Measurements from ENCODE around the gene ZNF579.

ZNF579 gene

DNA sequence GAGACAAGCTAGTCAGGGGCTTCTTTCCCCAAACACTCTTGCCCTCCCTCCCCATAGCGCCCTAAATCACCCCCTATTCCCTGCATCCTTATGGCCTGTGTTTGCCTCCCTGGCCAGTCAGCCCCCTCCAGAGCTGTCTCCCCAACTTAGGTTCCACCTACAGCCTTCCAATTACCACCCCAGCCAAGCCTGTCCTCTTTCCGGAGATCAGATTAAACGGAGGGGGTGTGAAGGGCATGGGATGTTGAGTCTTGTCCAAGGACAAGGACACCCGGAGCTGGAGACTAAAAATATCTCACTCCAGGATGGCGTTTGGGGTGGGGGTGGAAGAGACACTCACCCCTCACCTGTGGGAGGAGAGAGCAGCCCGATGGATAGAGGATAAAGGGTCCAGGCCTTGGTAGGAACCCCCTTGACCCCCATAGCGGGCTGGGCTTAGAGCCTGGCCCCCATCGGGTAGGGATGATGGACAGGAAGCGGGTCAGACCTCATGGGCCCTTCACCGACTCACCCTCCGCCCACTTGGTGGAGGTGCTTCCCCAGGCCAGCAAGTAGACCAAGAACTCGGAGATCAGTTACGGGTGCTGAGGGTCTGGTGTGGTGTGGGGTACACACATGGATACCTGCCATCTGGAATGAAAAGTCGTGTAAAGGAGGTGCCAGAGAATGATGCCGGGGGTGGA lies 30.8 kb upstream of the ZNF579 start:
- no peak for DNase-seq

DNA sequence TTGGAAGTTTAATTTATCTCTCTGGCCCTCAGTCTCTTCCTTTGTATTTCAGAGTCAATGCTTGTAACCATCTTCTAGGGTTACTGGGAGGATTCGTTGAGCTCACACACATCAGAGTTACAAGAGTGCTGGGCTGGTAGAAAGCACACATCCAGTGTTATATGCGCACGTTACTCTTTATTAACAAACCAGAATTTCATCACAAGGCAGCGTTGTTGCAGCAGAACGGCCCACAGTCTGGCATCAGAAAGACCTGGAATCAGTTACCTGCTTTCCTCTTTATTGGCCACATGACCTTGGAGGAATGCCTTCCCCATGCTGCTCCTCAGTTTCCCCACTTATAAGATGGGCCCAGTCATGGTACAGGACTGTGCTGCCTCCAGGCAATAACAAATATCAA lies 28.7 kb upstream of the ZNF579 start:
- DNase-seq, result no peak

- no peak for DNase-seq
Observed at GRCh38 chr19:55606817-55607216, 26.2 kb upstream of the ZNF579 start.

GRCh38 chr19:55606471-55606787 lies 25.8 kb upstream of the ZNF579 start:
- no peak for DNase-seq

- peak; percentile 63 for DNase-seq
Observed at GRCh38 chr19:55605637-55606470, 25.2 kb upstream of the ZNF579 start, which contains the start of gene ZNF865. ZNF865 (plus strand) TSS chr19:55605647; CDS start chr19:55613619, 7,972 bp downstream.

GRCh38 chr19:55605207-55605636 lies 24.6 kb upstream of the ZNF579 start:
- DNase-seq, result peak; percentile 89

GRCh38 chr19:55603581-55604292 lies 23.1 kb upstream of the ZNF579 start:
- no peak for DNase-seq

GRCh38 chr19:55603115-55603514 lies 22.5 kb upstream of the ZNF579 start:
- DNase-seq, result no peak

- DNase-seq, result no peak
Observed at GRCh38 chr19:55602104-55603001, 21.7 kb upstream of the ZNF579 start.

GRCh38 chr19:55601084-55601483 lies 20.4 kb upstream of the ZNF579 start:
- DNase-seq, result no peak

GRCh38 chr19:55600662-55601028 lies 20.0 kb upstream of the ZNF579 start:
- peak; percentile 47 for DNase-seq

- DNase-seq, result peak; percentile 98
Observed at GRCh38 chr19:55599842-55600661, 19.4 kb upstream of the ZNF579 start, which contains the start of gene ZNF524. ZNF524 (plus strand) TSS chr19:55600288; CDS start chr19:55602113, 1,825 bp downstream.

DNA sequence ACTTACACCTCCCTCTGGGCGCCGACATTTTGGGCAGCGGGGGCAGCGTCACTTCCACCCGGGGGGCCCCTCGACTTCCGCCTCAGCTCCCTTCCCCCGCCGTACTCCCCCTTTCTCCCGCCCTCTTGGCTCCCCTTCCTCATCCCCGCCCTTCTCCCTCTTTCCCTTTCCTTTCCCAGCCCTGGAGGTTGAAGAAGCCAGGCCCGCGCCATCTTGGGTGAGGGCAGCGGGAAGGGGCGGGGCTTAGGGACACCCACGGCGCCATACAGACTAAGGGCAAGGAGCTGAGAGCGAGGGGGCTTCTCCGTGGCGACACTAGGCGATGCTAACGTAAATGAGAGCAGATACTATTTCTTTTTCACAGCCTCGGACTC lies 18.8 kb upstream of the ZNF579 start, which contains the start of gene FIZ1:
Gene FIZ1, minus strand, starts transcription at position 50 of the 374 bp plus-strand sequence. CDS start 1,652 bp downstream, outside the sequence.
- peak; percentile 98 for DNase-seq

- peak; percentile 88 for DNase-seq
Observed at GRCh38 chr19:55598719-55599467, 18.2 kb upstream of the ZNF579 start.

GRCh38 chr19:55598034-55598433 lies 17.4 kb upstream of the ZNF579 start:
- no peak for DNase-seq

DNA sequence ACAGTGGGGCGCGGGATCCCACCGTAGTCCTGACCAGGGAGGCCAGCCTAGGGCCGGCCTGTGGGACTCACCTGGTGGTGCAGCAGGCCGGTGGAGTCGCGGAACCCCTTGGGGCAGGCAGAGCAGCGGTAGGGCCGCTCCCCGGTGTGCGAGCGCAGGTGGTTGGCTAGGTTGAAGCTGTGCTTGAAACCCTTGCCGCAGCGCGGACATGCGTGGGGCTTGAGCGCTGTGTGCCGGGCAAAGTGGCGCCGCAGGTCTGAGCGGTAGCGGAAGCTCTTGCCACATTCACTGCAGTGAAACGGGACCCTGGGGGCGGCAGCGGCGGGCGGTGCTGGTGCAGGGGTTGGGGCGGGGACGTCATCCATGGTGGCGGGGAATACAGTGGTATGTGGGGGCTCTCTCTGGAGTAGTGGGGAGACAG lies 16.9 kb upstream of the ZNF579 start:
- no peak for DNase-seq

DNA sequence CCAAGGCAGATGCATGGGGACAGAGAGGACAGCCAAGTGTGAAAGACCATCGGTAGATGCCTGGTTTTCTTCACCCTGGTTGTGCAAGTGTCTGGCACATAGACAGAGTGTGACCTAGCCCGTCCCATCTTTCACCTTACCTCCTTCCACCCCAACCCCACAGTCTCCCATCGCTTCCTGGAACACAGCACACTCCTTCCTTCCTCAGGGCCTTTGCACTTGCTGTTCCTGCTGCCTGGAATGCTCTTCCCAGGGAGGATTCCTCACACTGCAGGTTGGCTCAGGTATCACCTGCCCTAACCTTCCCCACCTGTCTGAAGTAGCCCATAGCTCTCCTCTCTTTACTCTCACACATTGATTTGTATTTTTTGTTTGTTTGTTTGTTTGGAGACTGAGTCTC lies 15.7 kb upstream of the ZNF579 start:
- DNase-seq, result no peak

DNA sequence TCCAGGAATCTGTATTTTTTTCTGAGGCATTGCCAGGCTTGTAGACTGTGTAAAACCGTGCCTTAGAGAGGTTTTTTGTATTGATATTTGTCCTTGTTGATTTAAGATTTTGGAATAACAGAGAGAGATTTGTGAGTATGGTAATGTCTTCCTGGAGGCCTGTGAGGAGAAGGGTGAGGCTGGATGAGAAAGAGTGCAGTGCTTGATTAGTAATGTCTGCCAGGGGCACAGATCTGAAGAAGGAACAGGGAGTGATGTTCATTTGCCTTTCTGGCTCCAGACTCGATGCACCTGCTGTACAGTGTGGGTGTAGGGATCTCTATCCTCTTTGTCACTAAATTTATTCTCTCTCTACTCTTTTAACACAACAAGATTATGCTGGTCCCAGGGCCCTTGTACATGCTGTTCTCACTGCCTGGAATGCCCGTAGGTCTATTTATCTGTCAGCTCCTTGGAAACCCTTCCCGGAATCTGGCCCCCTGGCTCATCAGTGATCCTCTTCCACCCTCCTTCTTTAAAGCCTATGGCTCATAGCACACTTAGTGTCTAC lies 14.4 kb upstream of the ZNF579 start:
- no peak for DNase-seq

DNA sequence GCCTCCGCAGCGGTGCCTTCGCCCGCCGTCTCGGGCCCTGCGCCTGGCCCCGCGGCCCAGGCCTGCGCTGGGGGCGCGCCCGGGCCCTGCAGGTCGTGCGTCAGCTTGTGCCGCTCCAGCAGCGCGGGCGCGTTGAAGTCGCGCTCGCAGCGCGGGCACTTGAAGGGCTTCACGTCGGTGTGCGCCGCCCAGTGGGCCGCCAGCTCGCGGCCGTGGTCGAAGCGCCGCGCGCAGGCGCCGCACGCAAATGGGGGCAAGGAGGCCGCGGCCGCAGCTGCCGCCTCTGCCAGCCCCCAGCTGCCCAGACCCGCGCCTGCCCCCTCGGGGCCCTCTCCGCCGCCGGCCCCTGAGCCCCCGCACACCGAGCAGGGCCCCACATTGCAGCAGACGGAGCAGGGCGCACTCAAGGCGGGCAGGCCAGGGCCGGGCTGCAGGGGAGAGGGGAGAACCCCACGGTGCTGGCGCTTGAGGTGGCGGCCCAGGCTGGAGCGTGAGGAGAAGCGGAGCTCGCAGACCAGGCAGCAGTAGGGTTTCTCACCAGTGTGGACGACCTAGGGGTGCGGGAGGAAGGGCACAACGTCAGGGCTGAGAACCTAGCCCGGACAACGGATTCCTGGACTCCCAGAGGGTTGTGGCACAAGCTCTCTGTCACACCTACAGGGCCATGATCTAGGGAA lies 12.6 kb upstream of the ZNF579 start:
- no peak for DNase-seq
